Measurements from ENCODE around the gene KAZN.

The KAZN gene

GRCh38 chr1:14742181-14742980 lies 143.9 kb downstream of the KAZN start:
- no peak for DNase-seq (ENCODE audit: low spot score)

- DNase-seq (ENCODE audit: low spot score), result no peak
Measured at GRCh38 chr1:14743368-14743767, 144.9 kb downstream of the KAZN start.

GRCh38 chr1:14745001-14745720 lies 146.7 kb downstream of the KAZN start:
- no peak for DNase-seq (ENCODE audit: low spot score)

- no peak for DNase-seq (ENCODE audit: low spot score)
Measured at GRCh38 chr1:14745789-14746188, 147.3 kb downstream of the KAZN start.

GRCh38 chr1:14746393-14746792 lies 147.9 kb downstream of the KAZN start:
- no peak for DNase-seq (ENCODE audit: low spot score)

- DNase-seq (ENCODE audit: low spot score), result no peak
Measured at GRCh38 chr1:14748151-14748550, 149.7 kb downstream of the KAZN start.

GRCh38 chr1:14748977-14749376 lies 150.5 kb downstream of the KAZN start:
- DNase-seq (ENCODE audit: low spot score), result no peak

- no peak for DNase-seq (ENCODE audit: low spot score)
Measured at GRCh38 chr1:14750490-14750889, 152.0 kb downstream of the KAZN start.

- no peak for DNase-seq (ENCODE audit: low spot score)
Measured at GRCh38 chr1:14755518-14756252, 157.2 kb downstream of the KAZN start.

GRCh38 chr1:14756589-14757285 lies 158.3 kb downstream of the KAZN start:
- no peak for DNase-seq (ENCODE audit: low spot score)

- DNase-seq (ENCODE audit: low spot score), result no peak
Measured at GRCh38 chr1:14757286-14757625, 158.8 kb downstream of the KAZN start.

- no peak for DNase-seq (ENCODE audit: low spot score)
Measured at GRCh38 chr1:14759042-14759818, 160.7 kb downstream of the KAZN start.

GRCh38 chr1:14759843-14760242 lies 161.4 kb downstream of the KAZN start:
- no peak for DNase-seq (ENCODE audit: low spot score)

- no peak for DNase-seq (ENCODE audit: low spot score)
Measured at GRCh38 chr1:14760780-14761179, 162.3 kb downstream of the KAZN start.

GRCh38 chr1:14761291-14762153 lies 163.0 kb downstream of the KAZN start:
- DNase-seq (ENCODE audit: low spot score), result no peak

- no peak for DNase-seq (ENCODE audit: low spot score)
Measured at GRCh38 chr1:14763977-14764376, 165.5 kb downstream of the KAZN start.

GRCh38 chr1:14765773-14766172 lies 167.3 kb downstream of the KAZN start:
- no peak for DNase-seq (ENCODE audit: low spot score)

GRCh38 chr1:14767075-14767474 lies 168.6 kb downstream of the KAZN start:
- no peak for DNase-seq (ENCODE audit: low spot score)

- no peak for DNase-seq (ENCODE audit: low spot score)
Measured at GRCh38 chr1:14768582-14769304, 170.3 kb downstream of the KAZN start.

Data from HuH-7.5 (cell line).